ENCODE results near the gene ZSCAN10.
A peak's percentile ranks its signal among the peaks of the same experiment; 100 is the strongest.

ZSCAN10 gene

DNA sequence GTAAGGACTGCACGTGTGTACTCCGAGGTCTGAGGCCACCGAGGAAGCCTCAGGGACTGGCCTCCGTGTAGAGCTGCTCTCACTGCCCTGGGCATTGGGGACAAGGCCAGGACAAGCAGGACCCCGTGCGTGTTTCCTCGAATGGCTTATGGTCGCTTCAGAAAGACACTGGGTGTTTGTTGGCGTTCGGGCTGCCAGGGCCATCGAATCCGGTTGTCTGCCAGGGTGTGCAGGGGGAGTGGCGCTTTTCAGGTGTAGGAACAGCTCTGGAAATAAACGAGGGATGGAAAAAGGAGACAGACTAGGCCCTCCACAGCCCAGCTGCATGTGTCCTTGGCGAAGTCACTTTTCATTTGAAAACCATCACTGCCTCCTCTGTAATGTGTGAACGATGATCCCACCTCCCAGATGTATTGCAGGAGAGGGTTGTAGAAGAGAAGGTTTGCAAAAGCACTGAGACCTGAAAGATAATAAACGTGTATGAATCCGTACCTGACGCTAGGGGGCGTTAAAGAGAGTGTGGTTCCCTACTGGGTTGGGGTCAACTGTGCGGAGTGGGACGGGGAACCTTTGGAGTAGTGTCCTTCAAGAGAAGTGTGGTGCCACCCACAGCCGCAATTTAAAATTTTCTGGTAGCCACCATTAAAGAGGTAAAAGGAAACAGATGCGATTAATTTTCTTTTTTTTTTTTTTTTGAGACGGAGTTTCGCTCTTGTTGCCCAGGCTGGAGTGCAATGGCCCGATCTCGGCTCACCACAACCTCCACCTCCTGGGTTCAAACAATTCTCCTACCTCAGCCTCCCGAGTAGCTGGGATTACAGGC, 2.1 kb upstream of the ZSCAN10 start:
- H3K9ac ChIP-seq: no peak overlapping the region
- no peak overlapping the region for H2AFZ ChIP-seq
- H3K27ac ChIP-seq: peak overlapping the region; percentile 29
- TF ChIP-seq, protein P1, sequence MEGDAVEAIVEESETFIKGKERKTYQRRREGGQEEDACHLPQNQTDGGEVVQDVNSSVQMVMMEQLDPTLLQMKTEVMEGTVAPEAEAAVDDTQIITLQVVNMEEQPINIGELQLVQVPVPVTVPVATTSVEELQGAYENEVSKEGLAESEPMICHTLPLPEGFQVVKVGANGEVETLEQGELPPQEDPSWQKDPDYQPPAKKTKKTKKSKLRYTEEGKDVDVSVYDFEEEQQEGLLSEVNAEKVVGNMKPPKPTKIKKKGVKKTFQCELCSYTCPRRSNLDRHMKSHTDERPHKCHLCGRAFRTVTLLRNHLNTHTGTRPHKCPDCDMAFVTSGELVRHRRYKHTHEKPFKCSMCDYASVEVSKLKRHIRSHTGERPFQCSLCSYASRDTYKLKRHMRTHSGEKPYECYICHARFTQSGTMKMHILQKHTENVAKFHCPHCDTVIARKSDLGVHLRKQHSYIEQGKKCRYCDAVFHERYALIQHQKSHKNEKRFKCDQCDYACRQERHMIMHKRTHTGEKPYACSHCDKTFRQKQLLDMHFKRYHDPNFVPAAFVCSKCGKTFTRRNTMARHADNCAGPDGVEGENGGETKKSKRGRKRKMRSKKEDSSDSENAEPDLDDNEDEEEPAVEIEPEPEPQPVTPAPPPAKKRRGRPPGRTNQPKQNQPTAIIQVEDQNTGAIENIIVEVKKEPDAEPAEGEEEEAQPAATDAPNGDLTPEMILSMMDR (IDR thresholded peaks at IDR 0.05): no peak
- no peak overlapping the region for H3K4me2 ChIP-seq (ENCODE audit: low read length)
- no peaks in the 10 kb centered on the region for H3K79me2 ChIP-seq
- no peaks in the 10 kb centered on the region for H3K9me3 ChIP-seq (ENCODE audit: control insufficient read depth, low read length)
- peaks cover 9% of the 10 kb centered on the region for H3K4me1 ChIP-seq
- H3K27me3 ChIP-seq (ENCODE audit: control insufficient read depth, insufficient read depth, low read length): no peaks in the 10 kb centered on the region
- no peaks in the 10 kb centered on the region for H3K36me3 ChIP-seq (ENCODE audit: control insufficient read depth, insufficient read depth, low read length)
- no peak overlapping the region for H3K4me3 ChIP-seq (ENCODE audit: low read depth, low read length)

DNA sequence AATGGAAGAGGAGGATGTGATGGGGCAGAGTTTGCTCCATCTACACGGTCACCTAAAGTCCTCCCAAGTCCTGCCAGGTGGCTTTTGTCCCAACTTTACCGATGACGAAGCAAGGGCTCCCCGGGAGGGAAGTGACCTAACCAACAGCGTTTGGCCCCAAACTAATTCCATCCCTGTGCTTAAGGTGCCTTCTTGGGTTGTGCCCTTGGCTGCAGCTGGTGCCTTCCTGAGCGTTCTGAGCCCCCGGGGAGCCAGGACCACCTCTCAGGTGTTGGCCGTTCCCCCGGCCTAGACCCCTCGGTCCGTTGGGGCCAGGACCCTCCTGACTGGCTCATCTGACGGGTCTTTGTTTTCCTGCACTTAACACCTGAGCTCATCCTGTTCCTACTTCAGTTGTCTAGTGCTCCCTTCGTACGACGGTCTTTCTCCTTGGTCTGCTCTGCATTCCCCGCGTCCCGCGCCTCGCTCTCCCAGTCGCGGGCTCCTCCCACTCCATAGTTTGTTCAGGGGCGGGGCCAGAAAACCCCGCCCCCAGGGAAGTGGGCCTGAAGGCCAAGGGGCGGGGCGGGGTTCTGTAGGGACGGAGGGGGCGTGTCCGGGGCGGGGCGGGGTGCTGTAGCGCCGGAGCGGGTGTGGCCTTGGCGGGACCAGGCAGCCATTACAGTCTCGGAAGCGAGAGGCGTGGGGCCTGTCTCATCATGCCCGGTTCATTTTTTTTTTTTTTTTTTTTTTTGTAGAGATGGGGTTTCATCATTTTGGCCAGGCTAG, 822 bp upstream of the ZSCAN10 start:
- no peaks in the 10 kb centered on the region for H3K36me3 ChIP-seq (ENCODE audit: control insufficient read depth, insufficient read depth, low read length)
- peak overlapping the region; percentile 89 for H2AFZ ChIP-seq
- H3K9ac ChIP-seq: no peak overlapping the region
- no peaks in the 10 kb centered on the region for H3K79me2 ChIP-seq
- no peaks in the 10 kb centered on the region for H3K27me3 ChIP-seq (ENCODE audit: control insufficient read depth, insufficient read depth, low read length)
- peak overlapping the region; percentile 4 for H3K27ac ChIP-seq
- H3K4me3 ChIP-seq (ENCODE audit: low read depth, low read length): no peak overlapping the region
- TF ChIP-seq, protein P1 (IDR thresholded peaks at IDR 0.05): no peak
- peaks cover 9% of the 10 kb centered on the region for H3K4me1 ChIP-seq
- H3K4me2 ChIP-seq (ENCODE audit: low read length): peak overlapping the region; percentile 21
- H3K9me3 ChIP-seq (ENCODE audit: control insufficient read depth, low read length): no peaks in the 10 kb centered on the region

DNA sequence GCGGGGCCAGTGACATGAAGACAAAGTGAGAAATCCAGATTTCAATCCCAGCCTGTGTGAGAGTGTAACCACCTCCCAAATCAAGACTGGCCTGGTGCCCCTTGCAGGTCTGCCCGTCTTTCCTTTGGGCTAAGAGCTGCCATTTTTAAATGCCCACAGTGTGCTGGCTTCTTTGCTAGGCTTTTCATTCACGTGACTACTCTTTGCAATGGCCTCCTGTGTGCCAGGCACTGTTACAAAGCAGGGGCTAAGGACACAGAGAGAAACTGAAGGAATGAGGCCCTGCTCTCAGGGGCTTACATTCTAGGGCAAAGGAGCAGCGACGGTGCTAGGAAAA, 269 bp upstream of the ZSCAN10 start:
- Histone ChIP-seq H3K27ac (peak overlapping the region; percentile 4), H3K4me1 (peaks cover 9% of the 10 kb centered on the region), H3K4me3 (ENCODE audit: low read depth, low read length) (no peak overlapping the region), H3K9ac (no peak overlapping the region), H3K36me3 (ENCODE audit: control insufficient read depth, insufficient read depth, low read length) (no peaks in the 10 kb centered on the region), H2AFZ (peak overlapping the region; percentile 89), H3K9me3 (ENCODE audit: control insufficient read depth, low read length) (no peaks in the 10 kb centered on the region), H3K4me2 (ENCODE audit: low read length) (no peak overlapping the region), H3K27me3 (ENCODE audit: control insufficient read depth, insufficient read depth, low read length) (no peaks in the 10 kb centered on the region), H3K79me2 (no peaks in the 10 kb centered on the region)
- TF ChIP-seq, protein P1 (IDR thresholded peaks at IDR 0.05): no peak

DNA sequence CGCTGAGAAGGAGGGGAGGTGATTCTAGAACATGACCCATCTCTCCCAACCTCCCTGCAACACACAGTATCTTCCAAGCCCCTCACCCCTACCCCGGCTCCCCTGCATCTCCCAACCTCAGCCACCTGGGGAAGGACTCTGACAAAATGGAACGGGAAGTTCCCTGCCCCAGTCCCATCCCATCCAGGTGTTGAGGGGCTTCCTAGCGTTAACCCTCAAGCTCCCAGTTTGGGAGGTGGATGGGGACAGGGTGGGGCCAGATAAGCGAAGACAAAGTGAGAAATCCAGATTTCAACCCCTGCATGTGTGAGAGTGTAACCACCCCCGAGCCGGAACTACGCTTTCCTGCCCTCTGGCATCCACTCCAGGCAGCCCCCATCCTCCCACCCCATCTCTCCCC, 1.8 kb downstream of the ZSCAN10 start:
- H3K36me3 ChIP-seq (ENCODE audit: control insufficient read depth, insufficient read depth, low read length): no peaks in the 10 kb centered on the region

More for the DNA sequence above, 1.8 kb downstream of the ZSCAN10 start:
- H3K9me3 ChIP-seq (ENCODE audit: control insufficient read depth, low read length): no peaks in the 10 kb centered on the region
- no peak overlapping the region for H3K4me3 ChIP-seq (ENCODE audit: low read depth, low read length)
- H3K79me2 ChIP-seq: no peaks in the 10 kb centered on the region
- no peak overlapping the region for H2AFZ ChIP-seq
- H3K27ac ChIP-seq: no peak overlapping the region
- H3K4me1 ChIP-seq: peaks cover 9% of the 10 kb centered on the region
- TF ChIP-seq, protein P1 (IDR thresholded peaks at IDR 0.05): no peak
- H3K4me2 ChIP-seq (ENCODE audit: low read length): no peak overlapping the region
- H3K9ac ChIP-seq: no peak overlapping the region
- H3K27me3 ChIP-seq (ENCODE audit: control insufficient read depth, insufficient read depth, low read length): no peaks in the 10 kb centered on the region

All from parathyroid adenoma (tissue), 2 donors.